NB4 (cell line): ENCODE measurements around the gene KSR2.

ENCODE experiments used
- POLR2A ChIP-seq: IDR thresholded peaks from 2 replicates; pipeline ENCODE4 v1.6.1; 2011; ENCODE audit warnings: mild to moderate bottlenecking; ENCODE audit not compliant: insufficient read length; ENCODE audit errors: extremely low read depth
- TF ChIP-seq, protein P1 (sequence below): IDR thresholded peaks from one replicate; pipeline ENCODE4 v1.5.1; 2012; ENCODE audit warnings: low read depth, low read length
- TF ChIP-seq, protein P2 (sequence below): IDR thresholded peaks from 2 replicates; pipeline ENCODE4 v1.6.1; 2011; ENCODE audit warnings: low read depth, low read length

GRCh38 chr12:117890137-117890536, 78.7 kb downstream of the KSR2 start:
- TF ChIP-seq, protein P1, sequence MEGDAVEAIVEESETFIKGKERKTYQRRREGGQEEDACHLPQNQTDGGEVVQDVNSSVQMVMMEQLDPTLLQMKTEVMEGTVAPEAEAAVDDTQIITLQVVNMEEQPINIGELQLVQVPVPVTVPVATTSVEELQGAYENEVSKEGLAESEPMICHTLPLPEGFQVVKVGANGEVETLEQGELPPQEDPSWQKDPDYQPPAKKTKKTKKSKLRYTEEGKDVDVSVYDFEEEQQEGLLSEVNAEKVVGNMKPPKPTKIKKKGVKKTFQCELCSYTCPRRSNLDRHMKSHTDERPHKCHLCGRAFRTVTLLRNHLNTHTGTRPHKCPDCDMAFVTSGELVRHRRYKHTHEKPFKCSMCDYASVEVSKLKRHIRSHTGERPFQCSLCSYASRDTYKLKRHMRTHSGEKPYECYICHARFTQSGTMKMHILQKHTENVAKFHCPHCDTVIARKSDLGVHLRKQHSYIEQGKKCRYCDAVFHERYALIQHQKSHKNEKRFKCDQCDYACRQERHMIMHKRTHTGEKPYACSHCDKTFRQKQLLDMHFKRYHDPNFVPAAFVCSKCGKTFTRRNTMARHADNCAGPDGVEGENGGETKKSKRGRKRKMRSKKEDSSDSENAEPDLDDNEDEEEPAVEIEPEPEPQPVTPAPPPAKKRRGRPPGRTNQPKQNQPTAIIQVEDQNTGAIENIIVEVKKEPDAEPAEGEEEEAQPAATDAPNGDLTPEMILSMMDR, result peak; percentile 15
- no peak for TF ChIP-seq POLR2A
- TF ChIP-seq, protein P2, sequence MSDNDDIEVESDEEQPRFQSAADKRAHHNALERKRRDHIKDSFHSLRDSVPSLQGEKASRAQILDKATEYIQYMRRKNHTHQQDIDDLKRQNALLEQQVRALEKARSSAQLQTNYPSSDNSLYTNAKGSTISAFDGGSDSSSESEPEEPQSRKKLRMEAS, result no peak
